ENCODE data around the gene ENOSF1.

GRCh38 chr18:693466-694187 lies 18.8 kb downstream of the ENOSF1 start:
- TF ChIP-seq NR3C1 (IDR thresholded peaks at IDR 0.05) = no peak
- TF ChIP-seq, protein P1, sequence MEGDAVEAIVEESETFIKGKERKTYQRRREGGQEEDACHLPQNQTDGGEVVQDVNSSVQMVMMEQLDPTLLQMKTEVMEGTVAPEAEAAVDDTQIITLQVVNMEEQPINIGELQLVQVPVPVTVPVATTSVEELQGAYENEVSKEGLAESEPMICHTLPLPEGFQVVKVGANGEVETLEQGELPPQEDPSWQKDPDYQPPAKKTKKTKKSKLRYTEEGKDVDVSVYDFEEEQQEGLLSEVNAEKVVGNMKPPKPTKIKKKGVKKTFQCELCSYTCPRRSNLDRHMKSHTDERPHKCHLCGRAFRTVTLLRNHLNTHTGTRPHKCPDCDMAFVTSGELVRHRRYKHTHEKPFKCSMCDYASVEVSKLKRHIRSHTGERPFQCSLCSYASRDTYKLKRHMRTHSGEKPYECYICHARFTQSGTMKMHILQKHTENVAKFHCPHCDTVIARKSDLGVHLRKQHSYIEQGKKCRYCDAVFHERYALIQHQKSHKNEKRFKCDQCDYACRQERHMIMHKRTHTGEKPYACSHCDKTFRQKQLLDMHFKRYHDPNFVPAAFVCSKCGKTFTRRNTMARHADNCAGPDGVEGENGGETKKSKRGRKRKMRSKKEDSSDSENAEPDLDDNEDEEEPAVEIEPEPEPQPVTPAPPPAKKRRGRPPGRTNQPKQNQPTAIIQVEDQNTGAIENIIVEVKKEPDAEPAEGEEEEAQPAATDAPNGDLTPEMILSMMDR (IDR thresholded peaks at IDR 0.05) = no peak
- no peak for TF ChIP-seq RNF2 (IDR thresholded peaks at IDR 0.05; ENCODE audit: borderline replicate concordance, low read depth)
- no peak for TF ChIP-seq MAFK (IDR thresholded peaks at IDR 0.05; ENCODE audit: partially characterized antibody)
- TF ChIP-seq ESRRA (IDR thresholded peaks at IDR 0.05; ENCODE audit: borderline replicate concordance, low read length) = no peak
- TF ChIP-seq RAD21 (conservative IDR thresholded peaks at IDR 0.05 in 1 of 2, IDR thresholded peaks at IDR 0.05 in 1 of 2) = no peak

Measured in A549 (cell line).